ENCODE data around the gene ACY1.
A peak's percentile ranks its signal among the peaks of the same experiment; 100 is the strongest.

Gene ACY1

GRCh38 chr3:51958603-51959521 lies 24.5 kb upstream of the ACY1 start:
- no peak overlapping the region for H3K27ac ChIP-seq (ENCODE audit: extremely low read depth, low read depth, low read length)
- no peaks in the 10 kb centered on the region for H3K4me1 ChIP-seq (ENCODE audit: control insufficient read depth, insufficient read depth, low read length)
- peaks cover 0 to 35% of the 10 kb centered on the region in 2 experiments; a peak in 1 of 3 replicates for H3K36me3 ChIP-seq (ENCODE audit: control insufficient read depth in 2 of 2, insufficient read depth in 1 of 2, low read length in 2 of 2)
- no peaks in the 10 kb centered on the region for H3K9me3 ChIP-seq (ENCODE audit: control insufficient read depth, insufficient read depth, low read depth, low read length)
- CTCF ChIA-PET, result interaction anchor here (1.3 to 1.4 kb wide), 2 partner anchors 15 to 17 kb away, joined by 4 read pairs; partner anchors contain the start of genes ABHD14B and RRP9
- POLR2A ChIA-PET, result no interaction called here
- 0 out of 2 replicates have a peak, but pooled peaks have one; percentile 4 for TF ChIP-seq ZNF366 (tag by site-specific recombination; conservative IDR thresholded peaks at IDR 0.05)
- TF ChIP-seq, protein P1, sequence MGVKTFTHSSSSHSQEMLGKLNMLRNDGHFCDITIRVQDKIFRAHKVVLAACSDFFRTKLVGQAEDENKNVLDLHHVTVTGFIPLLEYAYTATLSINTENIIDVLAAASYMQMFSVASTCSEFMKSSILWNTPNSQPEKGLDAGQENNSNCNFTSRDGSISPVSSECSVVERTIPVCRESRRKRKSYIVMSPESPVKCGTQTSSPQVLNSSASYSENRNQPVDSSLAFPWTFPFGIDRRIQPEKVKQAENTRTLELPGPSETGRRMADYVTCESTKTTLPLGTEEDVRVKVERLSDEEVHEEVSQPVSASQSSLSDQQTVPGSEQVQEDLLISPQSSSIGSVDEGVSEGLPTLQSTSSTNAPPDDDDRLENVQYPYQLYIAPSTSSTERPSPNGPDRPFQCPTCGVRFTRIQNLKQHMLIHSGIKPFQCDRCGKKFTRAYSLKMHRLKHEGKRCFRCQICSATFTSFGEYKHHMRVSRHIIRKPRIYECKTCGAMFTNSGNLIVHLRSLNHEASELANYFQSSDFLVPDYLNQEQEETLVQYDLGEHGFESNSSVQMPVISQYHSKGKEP (tag by site-specific recombination; IDR thresholded peaks at IDR 0.05), result no peak
- H3K4me3 ChIP-seq (ENCODE audit: low read depth, low read length), result no peak overlapping the region

DNA sequence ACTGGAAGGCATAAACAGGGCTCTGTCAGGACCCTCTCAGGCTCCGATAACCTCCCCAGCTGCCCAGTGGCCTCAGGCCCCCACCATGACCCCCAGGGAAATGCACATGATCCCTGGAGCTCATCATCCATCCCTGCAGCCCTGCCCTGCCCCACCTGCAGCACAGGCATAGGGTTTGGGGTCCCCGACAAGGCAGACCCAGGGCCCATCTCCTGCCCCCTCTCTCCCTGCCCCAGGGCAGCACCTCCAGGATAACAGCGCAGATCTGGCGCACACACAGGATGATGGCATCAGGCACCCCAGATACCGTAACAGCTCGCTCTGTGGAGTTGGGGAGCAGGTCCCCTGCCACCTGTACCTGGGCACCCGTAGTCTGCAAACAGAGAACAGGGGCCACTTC lies 23.7 kb upstream of the ACY1 start:
- Histone ChIP-seq H3K36me3 (ENCODE audit: control insufficient read depth in 2 of 2, insufficient read depth in 1 of 2, low read length in 2 of 2) (peaks cover 0 to 35% of the 10 kb centered on the region in 2 experiments; a peak in 1 of 3 replicates), H3K9me3 (ENCODE audit: control insufficient read depth, insufficient read depth, low read depth, low read length) (no peaks in the 10 kb centered on the region), H3K27ac (ENCODE audit: extremely low read depth, low read depth, low read length) (no peak overlapping the region), H3K4me1 (ENCODE audit: control insufficient read depth, insufficient read depth, low read length) (no peaks in the 10 kb centered on the region), H3K4me3 (ENCODE audit: low read depth, low read length) (no peak overlapping the region)
- POLR2A ChIA-PET, result no interaction called here
- CTCF ChIA-PET, result interaction anchor here (1.3 to 1.4 kb wide), 2 partner anchors 14 to 18 kb away, joined by 4 read pairs; partner anchors contain the start of genes ABHD14B and RRP9
- TF ChIP-seq ZNF302 (tag by site-specific recombination; IDR thresholded peaks at IDR 0.05; ENCODE audit: low read depth), result no peak
- TF ChIP-seq ZNF664 (tag by site-specific recombination; IDR thresholded peaks at IDR 0.05), result no peak
- TF ChIP-seq ELK4 (IDR thresholded peaks at IDR 0.05; ENCODE audit: borderline replicate concordance, low read depth, low read length), result no peak
- TF ChIP-seq ZSCAN30 (tag by site-specific recombination; IDR thresholded peaks at IDR 0.05), result no peak
- TF ChIP-seq ZNF174 (tag by site-specific recombination; IDR thresholded peaks at IDR 0.05), result no peak
- no peak for TF ChIP-seq ZNF121 (tag by site-specific recombination; IDR thresholded peaks at IDR 0.05)
- no peak for TF ChIP-seq REPIN1 (tag by site-specific recombination; IDR thresholded peaks at IDR 0.05; ENCODE audit: low read depth)
- no peak for TF ChIP-seq ZNF518A (tag by site-specific recombination; conservative IDR thresholded peaks at IDR 0.05; ENCODE audit: low read depth)
- TF ChIP-seq, protein P2, sequence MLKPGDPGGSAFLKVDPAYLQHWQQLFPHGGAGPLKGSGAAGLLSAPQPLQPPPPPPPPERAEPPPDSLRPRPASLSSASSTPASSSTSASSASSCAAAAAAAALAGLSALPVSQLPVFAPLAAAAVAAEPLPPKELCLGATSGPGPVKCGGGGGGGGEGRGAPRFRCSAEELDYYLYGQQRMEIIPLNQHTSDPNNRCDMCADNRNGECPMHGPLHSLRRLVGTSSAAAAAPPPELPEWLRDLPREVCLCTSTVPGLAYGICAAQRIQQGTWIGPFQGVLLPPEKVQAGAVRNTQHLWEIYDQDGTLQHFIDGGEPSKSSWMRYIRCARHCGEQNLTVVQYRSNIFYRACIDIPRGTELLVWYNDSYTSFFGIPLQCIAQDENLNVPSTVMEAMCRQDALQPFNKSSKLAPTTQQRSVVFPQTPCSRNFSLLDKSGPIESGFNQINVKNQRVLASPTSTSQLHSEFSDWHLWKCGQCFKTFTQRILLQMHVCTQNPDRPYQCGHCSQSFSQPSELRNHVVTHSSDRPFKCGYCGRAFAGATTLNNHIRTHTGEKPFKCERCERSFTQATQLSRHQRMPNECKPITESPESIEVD (tag by site-specific recombination; IDR thresholded peaks at IDR 0.05), result no peak
- no peak for TF ChIP-seq ZNF132 (tag by site-specific recombination; IDR thresholded peaks at IDR 0.05; ENCODE audit: borderline replicate concordance)
- TF ChIP-seq, protein P3, sequence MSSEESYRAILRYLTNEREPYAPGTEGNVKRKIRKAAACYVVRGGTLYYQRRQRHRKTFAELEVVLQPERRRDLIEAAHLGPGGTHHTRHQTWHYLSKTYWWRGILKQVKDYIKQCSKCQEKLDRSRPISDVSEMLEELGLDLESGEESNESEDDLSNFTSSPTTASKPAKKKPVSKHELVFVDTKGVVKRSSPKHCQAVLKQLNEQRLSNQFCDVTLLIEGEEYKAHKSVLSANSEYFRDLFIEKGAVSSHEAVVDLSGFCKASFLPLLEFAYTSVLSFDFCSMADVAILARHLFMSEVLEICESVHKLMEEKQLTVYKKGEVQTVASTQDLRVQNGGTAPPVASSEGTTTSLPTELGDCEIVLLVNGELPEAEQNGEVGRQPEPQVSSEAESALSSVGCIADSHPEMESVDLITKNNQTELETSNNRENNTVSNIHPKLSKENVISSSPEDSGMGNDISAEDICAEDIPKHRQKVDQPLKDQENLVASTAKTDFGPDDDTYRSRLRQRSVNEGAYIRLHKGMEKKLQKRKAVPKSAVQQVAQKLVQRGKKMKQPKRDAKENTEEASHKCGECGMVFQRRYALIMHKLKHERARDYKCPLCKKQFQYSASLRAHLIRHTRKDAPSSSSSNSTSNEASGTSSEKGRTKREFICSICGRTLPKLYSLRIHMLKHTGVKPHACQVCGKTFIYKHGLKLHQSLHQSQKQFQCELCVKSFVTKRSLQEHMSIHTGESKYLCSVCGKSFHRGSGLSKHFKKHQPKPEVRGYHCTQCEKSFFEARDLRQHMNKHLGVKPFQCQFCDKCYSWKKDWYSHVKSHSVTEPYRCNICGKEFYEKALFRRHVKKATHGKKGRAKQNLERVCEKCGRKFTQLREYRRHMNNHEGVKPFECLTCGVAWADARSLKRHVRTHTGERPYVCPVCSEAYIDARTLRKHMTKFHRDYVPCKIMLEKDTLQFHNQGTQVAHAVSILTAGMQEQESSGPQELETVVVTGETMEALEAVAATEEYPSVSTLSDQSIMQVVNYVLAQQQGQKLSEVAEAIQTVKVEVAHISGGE (tag by site-specific recombination; conservative IDR thresholded peaks at IDR 0.05; ENCODE audit: low read depth), result no peak
- TF ChIP-seq TRIM28 (IDR thresholded peaks at IDR 0.05; ENCODE audit: borderline replicate concordance, low read length), result no peak
- no peak for TF ChIP-seq ZNF362 (tag by site-specific recombination; IDR thresholded peaks at IDR 0.05)
- TF ChIP-seq ZNF621 (tag by site-specific recombination; IDR thresholded peaks at IDR 0.05), result no peak
- no peak for TF ChIP-seq TCF7L2 (IDR thresholded peaks at IDR 0.05; ENCODE audit: borderline replicate concordance, low read depth, low read length)
- TF ChIP-seq ZFP37 (tag by site-specific recombination; IDR thresholded peaks at IDR 0.05), result no peak

Data from HEK293 (cell line).